Heart right ventricle (tissue), 16 donors: Measurements from ENCODE around the gene IL17REL. TPM values are rescaled to one million over a fixed set of nuclear protein-coding genes. Genes with fewer than 3 reads are reported as not detected.

Experiments
- ATAC-seq, 8 donors: fragments of 200-7000 bp; cut with Tn5 transposase; one replicate each; pipeline ENCODE4 v1.9.1; 2020; ENCODE audit warnings: mild to moderate bottlenecking in 8 of 8, moderate library complexity in 8 of 8, moderate number of reproducible peaks in 1 of 8
- DNase-seq, 2 donors: peaks; one replicate each; pipeline ENCODE4 v3.0.0-alpha.2; 2020
- H3K27ac ChIP-seq, 10 donors: fragments of 200-600 bp; sonication (generic) in 2 of 10; one replicate each; pipeline versions ENCODE4 v1.5.0 to v1.8.0; 2020 to 2022; ENCODE audit warnings: mild to moderate bottlenecking in 3 of 10
- H3K27me3 ChIP-seq, 7 donors: fragments of 200-600 bp; one replicate each; pipeline ENCODE4 v1.8.0; 2021 to 2022; ENCODE audit warnings: mild to moderate bottlenecking in 2 of 7
- H3K36me3 ChIP-seq, 9 donors: fragments of 200-600 bp; sonication (generic) in 1 of 9; one replicate each; pipeline versions ENCODE4 v1.5.0 to v1.8.0; 2020 to 2022; ENCODE audit warnings: mild to moderate bottlenecking in 2 of 9
- H3K4me1 ChIP-seq, 9 donors: fragments of 200-600 bp; sonication (generic) in 1 of 9; one replicate each; pipeline versions ENCODE4 v1.5.0 to v1.8.0; 2020 to 2022; ENCODE audit warnings: mild to moderate bottlenecking in 4 of 9
- H3K4me3 ChIP-seq, 10 donors: fragments of 200-600 bp; sonication (generic) in 2 of 10; one replicate each; pipeline versions ENCODE4 v1.5.0 to v1.8.0; 2020 to 2022; ENCODE audit warnings: mild to moderate bottlenecking in 7 of 10, moderate library complexity in 2 of 10
- H3K9me3 ChIP-seq, 11 donors: fragments of 200-600 bp in 10 of 11; sonication (generic) in 2 of 11; one replicate each; pipeline versions ENCODE4 v1.5.0 to v1.8.0; 2013 to 2022; ENCODE audit warnings: mild to moderate bottlenecking in 2 of 11, control low read depth in 1 of 11, moderate library complexity in 1 of 11
- CTCF ChIP-seq, 9 donors: fragments of 200-600 bp; sonication (generic) in 2 of 9; IDR thresholded peaks; one replicate each; pipeline versions ENCODE4 v1.5.0 to v1.8.0; 2021 to 2022; ENCODE audit warnings: antibody characterized with exemption in 9 of 9, mild to moderate bottlenecking in 5 of 9, moderate library complexity in 1 of 9
- WGBS, 2 donors: extraction: QIAGEN DNeasy Blood & Tissue Kit; methylation state at CpG; one replicate each; pipeline ENCODE4 v1.1.7; 2013; ENCODE audit warnings: inconsistent platforms in 1 of 2; 5-methylcytosine and 5-hydroxymethylcytosine counted together
- intact Hi-C, 10 donors: fragments of 100-400 bp; cut with DNase I; formaldehyde crosslinking; loops; one replicate each; pipeline versions ENCODE4 v1.11.1 to v1.14.2; 2022
- polyA plus RNA-seq, 2 donors: library from polyadenylated mRNA; stranded (reverse); fragments of 200-250 nt; gene quantifications; one replicate each; pipeline ENCODE4 v1.2.3, GENCODE V29; 2013
- total RNA-seq, 10 donors: library from RNA; stranded (reverse); fragmentation: NEBNext Ultra II Directional in 3 of 10; extraction: Animal tissue kit (Norgen Biotek cat#: 25700) in 3 of 10; gene quantifications; one replicate each; pipeline versions ENCODE4 v1.2.1 to v1.2.4, GENCODE V29; 2021 to 2023
- donor health status: Arrhythmogenic right ventricular cardiomyopathy.
- donor health status: ischemic (EF 13 %, LVEDD 7.1; RV severe dilation, severe dysfunction).
- donor health status: healthy with polysubstance abuse.
- donor health status: DM: no; HTN: yes; CAD: no.
- donor health status: DM: no; HTN: no; CAD: no.
- donor health status: ischemic (EF 25% LVEDD 6.9; RV normal size, moderate dysfunction).
- donor health status: ischemic (EF 25% LVEDD 5.7; RV mildly dilated, moderate dysfunction).
- donor health status: healthy.
- donor health status: DM: yes; HTN: yes; CAD: no.
- donor health status: Ischemic cardiomyopathy.
- donor health status: ischemic (EF 35%, LVEDD 5.7; RV mildly dilated, moderate dysfunction).
- donor health status: nonischemic (EF 11% LVEDD 7.7; RV severe dilation, severe dysfunction).
- donor health status: DM: yes; HTN: yes; CAD: no.
- donor health status: PGD.
- donor health status: ischemic (EF 29% LVEDD 5.4; RV normal size, mild dysfunction).
- donor health status: nonischemic (EF 23%, LVEDD 6.1; RV moderate dilation, normal function).

The IL17REL gene
- total and polyA plus RNA-seq, 12 donors = 0.11 TPM; not detected in 11

GRCh38 chr22:49996518-49997250 is 15.9 kb downstream of the IL17REL start:
- 87 to 88% methylated on average over 19 of the region's 19 CpGs for WGBS, 2 donors
- intact Hi-C loops = loop anchor here in 1 of 10 donors (10.0 kb wide), 1 partner anchor 72 kb away; no protein-coding TSS in a partner anchor

GRCh38 chr22:49996119-49996517 is 16.4 kb downstream of the IL17REL start:
- no peak overlapping the region for H3K27ac ChIP-seq
- H3K36me3 ChIP-seq = no peaks in the 10 kb centered on the region
- 92 to 93% methylated on average over 4 of the region's 4 CpGs for WGBS, 2 donors
- peaks cover 0 to 13% (median 6%) of the 10 kb centered on the region in 11 donors for H3K9me3 ChIP-seq
- ATAC-seq (no peak), DNase-seq (no peak)
- intact Hi-C loops = loop anchor here in 1 of 10 donors (10.0 kb wide), 1 partner anchor 71 kb away; no protein-coding TSS in a partner anchor
- no peak overlapping the region for H3K4me3 ChIP-seq
- H3K27me3 ChIP-seq = peaks cover 0 to 17% (median 9%) of the 10 kb centered on the region in 7 donors
- peaks cover 0 to 14% (median 6%) of the 10 kb centered on the region in 9 donors for H3K4me1 ChIP-seq
- no peak for TF ChIP-seq CTCF (IDR thresholded peaks at IDR 0.05)

More at GRCh38 chr22:49996518-49997250, 15.9 kb downstream of the IL17REL start:
- ATAC-seq (no peak), DNase-seq (no peak)
- Histone ChIP-seq H3K4me3 (no peak overlapping the region), H3K27ac (no peak overlapping the region), H3K27me3 (peaks cover 0 to 17% (median 9%) of the 10 kb centered on the region in 7 donors), H3K4me1 (peaks cover 0 to 14% (median 6%) of the 10 kb centered on the region in 9 donors), H3K36me3 (no peaks in the 10 kb centered on the region), H3K9me3 (peaks cover 0 to 7% (median under 1%) of the 10 kb centered on the region in 11 donors)
- TF ChIP-seq CTCF (IDR thresholded peaks at IDR 0.05) = no peak

- H3K9me3 ChIP-seq = peaks cover 0 to 19% (median 11%) of the 10 kb centered on the region in 11 donors
- no peaks in the 10 kb centered on the region for H3K36me3 ChIP-seq
- no peak overlapping the region for H3K27ac ChIP-seq
- no peak for TF ChIP-seq CTCF (IDR thresholded peaks at IDR 0.05)
- peaks cover 0 to 14% (median 6%) of the 10 kb centered on the region in 9 donors for H3K4me1 ChIP-seq
- ATAC-seq = no peak
- WGBS, 2 donors = 87 to 90% methylated on average over 10 of the region's 10 CpGs
- no peak for DNase-seq
- no peak overlapping the region for H3K4me3 ChIP-seq
- intact Hi-C loops = loop anchor here in 1 of 10 donors (10.0 kb wide), 1 partner anchor 71 kb away; no protein-coding TSS in a partner anchor
- peaks cover 0 to 16% (median 9%) of the 10 kb centered on the region in 7 donors for H3K27me3 ChIP-seq
Measured at GRCh38 chr22:49995361-49996118, 17.0 kb downstream of the IL17REL start.

GRCh38 chr22:49995041-49995360 is 17.6 kb downstream of the IL17REL start:
- no peak for DNase-seq
- Histone ChIP-seq H3K27ac (no peak overlapping the region), H3K9me3 (peaks cover 0 to 24% (median 11%) of the 10 kb centered on the region in 11 donors), H3K4me3 (no peak overlapping the region), H3K4me1 (peaks cover 0 to 14% (median 6%) of the 10 kb centered on the region in 9 donors), H3K36me3 (no peaks in the 10 kb centered on the region), H3K27me3 (peaks cover 0 to 11% (median 4%) of the 10 kb centered on the region in 7 donors)
- WGBS, 2 donors = 63 to 79% methylated on average over 3 of the region's 3 CpGs
- no peak for ATAC-seq
- intact Hi-C loops = loop anchor here in 1 of 10 donors (10.0 kb wide), 1 partner anchor 70 kb away; no protein-coding TSS in a partner anchor
- no peak for TF ChIP-seq CTCF (IDR thresholded peaks at IDR 0.05)
